ENCODE results near the gene DCLRE1C. TPM values are rescaled to one million over a fixed set of nuclear protein-coding genes. Genes with fewer than 3 reads are reported as not detected.

The DCLRE1C gene
- total and polyA plus RNA-seq, 4 donors = 0.93 to 9.9 (median 3.1) TPM

- TF ChIP-seq, protein P1, sequence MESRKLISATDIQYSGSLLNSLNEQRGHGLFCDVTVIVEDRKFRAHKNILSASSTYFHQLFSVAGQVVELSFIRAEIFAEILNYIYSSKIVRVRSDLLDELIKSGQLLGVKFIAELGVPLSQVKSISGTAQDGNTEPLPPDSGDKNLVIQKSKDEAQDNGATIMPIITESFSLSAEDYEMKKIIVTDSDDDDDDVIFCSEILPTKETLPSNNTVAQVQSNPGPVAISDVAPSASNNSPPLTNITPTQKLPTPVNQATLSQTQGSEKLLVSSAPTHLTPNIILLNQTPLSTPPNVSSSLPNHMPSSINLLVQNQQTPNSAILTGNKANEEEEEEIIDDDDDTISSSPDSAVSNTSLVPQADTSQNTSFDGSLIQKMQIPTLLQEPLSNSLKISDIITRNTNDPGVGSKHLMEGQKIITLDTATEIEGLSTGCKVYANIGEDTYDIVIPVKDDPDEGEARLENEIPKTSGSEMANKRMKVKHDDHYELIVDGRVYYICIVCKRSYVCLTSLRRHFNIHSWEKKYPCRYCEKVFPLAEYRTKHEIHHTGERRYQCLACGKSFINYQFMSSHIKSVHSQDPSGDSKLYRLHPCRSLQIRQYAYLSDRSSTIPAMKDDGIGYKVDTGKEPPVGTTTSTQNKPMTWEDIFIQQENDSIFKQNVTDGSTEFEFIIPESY (IDR thresholded peaks at IDR 0.05) = no peak
Observed at GRCh38 chr10:14953424-14954000, 384 bp downstream of the DCLRE1C start (continued).

GRCh38 chr10:14952851-14953423 is 959 bp downstream of the DCLRE1C start:
- no peak for DNase-seq (ENCODE audit: low spot score)
- no peaks in the 10 kb centered on the region for H3K27me3 ChIP-seq (ENCODE audit: control insufficient read depth in 4 of 4, insufficient read depth in 4 of 4, low read length in 3 of 4)
- no peaks in the 10 kb centered on the region for H3K36me3 ChIP-seq (ENCODE audit: control insufficient read depth in 4 of 4, insufficient read depth in 3 of 4, low read depth in 1 of 4, low read length in 3 of 4)
- TF ChIP-seq RXRA (IDR thresholded peaks at IDR 0.05) = no peak
- no peak for TF ChIP-seq SP1 (IDR thresholded peaks at IDR 0.05)
- no peak for TF ChIP-seq CTCF (IDR thresholded peaks at IDR 0.05; ENCODE audit: low read depth, low read length, missing input control)
- TF ChIP-seq JUND (IDR thresholded peaks at IDR 0.05) = no peak
- TF ChIP-seq, protein P1 (IDR thresholded peaks at IDR 0.05) = no peak
- TF ChIP-seq, protein P2, sequence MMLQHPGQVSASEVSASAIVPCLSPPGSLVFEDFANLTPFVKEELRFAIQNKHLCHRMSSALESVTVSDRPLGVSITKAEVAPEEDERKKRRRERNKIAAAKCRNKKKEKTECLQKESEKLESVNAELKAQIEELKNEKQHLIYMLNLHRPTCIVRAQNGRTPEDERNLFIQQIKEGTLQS (IDR thresholded peaks at IDR 0.05) = no peak
- no peak for TF ChIP-seq EGR1 (IDR thresholded peaks at IDR 0.05; ENCODE audit: low read depth in 2 of 2)
- no peak overlapping the region for H3K27ac ChIP-seq (ENCODE audit: low read depth in 1 of 2, low read length in 2 of 2)
- 68% methylated on average over 10 of the region's 10 CpGs for WGBS
- H3K9ac ChIP-seq (ENCODE audit: low read depth in 1 of 2, low read length in 2 of 2) = no peak overlapping the region
- peak overlapping the region; percentile 40 to 91 (median 76) for H3K4me3 ChIP-seq (ENCODE audit: low read depth in 1 of 3, low read length in 3 of 3)
- no peaks in the 10 kb centered on the region for H3K9me3 ChIP-seq (ENCODE audit: control insufficient read depth in 4 of 4, low read length in 3 of 4)
- peaks cover 0 to 17% (median 3%) of the 10 kb centered on the region in 4 donors for H3K4me1 ChIP-seq (ENCODE audit: control insufficient read depth in 4 of 4, insufficient read depth in 4 of 4, low read length in 3 of 4)

GRCh38 chr10:14949291-14949690 is 4.6 kb downstream of the DCLRE1C start:
- TF ChIP-seq, protein P3, sequence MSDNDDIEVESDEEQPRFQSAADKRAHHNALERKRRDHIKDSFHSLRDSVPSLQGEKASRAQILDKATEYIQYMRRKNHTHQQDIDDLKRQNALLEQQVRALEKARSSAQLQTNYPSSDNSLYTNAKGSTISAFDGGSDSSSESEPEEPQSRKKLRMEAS (IDR thresholded peaks at IDR 0.05) = no peak
- TF ChIP-seq CTCF (IDR thresholded peaks at IDR 0.05; ENCODE audit: low read depth, low read length, missing input control) (no peak), HNF4A (conservative IDR thresholded peaks at IDR 0.05) (no peak), YY1 (IDR thresholded peaks at IDR 0.05) (no peak), FOXA1 (IDR thresholded peaks at IDR 0.05) (no peak), GABPA (IDR thresholded peaks at IDR 0.05 in 1 of 2, conservative IDR thresholded peaks at IDR 0.05 in 1 of 2) (no peak), EGR1 (IDR thresholded peaks at IDR 0.05; ENCODE audit: low read depth in 2 of 2) (no peak), RXRA (IDR thresholded peaks at IDR 0.05) (no peak), HNF4G (IDR thresholded peaks at IDR 0.05) (no peak), RAD21 (IDR thresholded peaks at IDR 0.05) (no peak), SP1 (IDR thresholded peaks at IDR 0.05) (no peak), FOXA2 (IDR thresholded peaks at IDR 0.05) (no peak), TAF1 (conservative IDR thresholded peaks at IDR 0.05) (no peak)
- Histone ChIP-seq H3K9me3 (ENCODE audit: control insufficient read depth in 4 of 4, low read length in 3 of 4) (no peaks in the 10 kb centered on the region), H3K36me3 (ENCODE audit: control insufficient read depth in 4 of 4, insufficient read depth in 3 of 4, low read depth in 1 of 4, low read length in 3 of 4) (peaks cover 3 to 5% (median 4%) of the 10 kb centered on the region in 4 donors), H3K27me3 (ENCODE audit: control insufficient read depth in 4 of 4, insufficient read depth in 4 of 4, low read length in 3 of 4) (no peaks in the 10 kb centered on the region), H3K9ac (ENCODE audit: low read depth in 1 of 2, low read length in 2 of 2) (no peak overlapping the region), H3K4me1 (ENCODE audit: control insufficient read depth in 4 of 4, insufficient read depth in 4 of 4, low read length in 3 of 4) (peaks cover 0 to 14% (median 3%) of the 10 kb centered on the region in 4 donors), H3K4me3 (ENCODE audit: low read depth in 1 of 3, low read length in 3 of 3) (no peak overlapping the region), H3K27ac (ENCODE audit: low read depth in 1 of 2, low read length in 2 of 2) (no peak overlapping the region)
- DNase-seq (ENCODE audit: low spot score) = no peak
- WGBS = 95% methylated on average over 5 of the region's 5 CpGs
